HG03066 (cell line): Measurements from ENCODE around the gene STARD3.

Source experiments
- ATAC-seq: cut with Tn5 transposase; IDR thresholded peaks from one replicate; pipeline ENCODE4 v1.9.1; 2021; ENCODE audit warnings: low read depth; ENCODE audit not compliant: unreplicated experiment

STARD3 gene

GRCh38 chr17:39658346-39658745 lies 21.4 kb downstream of the STARD3 start:
- no peak for ATAC-seq

- no peak for ATAC-seq
These were observed 21.8 kb downstream of the STARD3 start for GRCh38 chr17:39658760-39659159.

GRCh38 chr17:39659279-39660010 lies 22.5 kb downstream of the STARD3 start:
- no peak for ATAC-seq

- no peak for ATAC-seq
These were observed 23.0 kb downstream of the STARD3 start for GRCh38 chr17:39660011-39660360.

- no peak for ATAC-seq
These were observed 23.7 kb downstream of the STARD3 start for GRCh38 chr17:39660397-39661385.

GRCh38 chr17:39661744-39662541 lies 25.0 kb downstream of the STARD3 start:
- ATAC-seq: no peak

- ATAC-seq: no peak
These were observed 25.8 kb downstream of the STARD3 start for GRCh38 chr17:39662551-39663339.

GRCh38 chr17:39663340-39663687 lies 26.4 kb downstream of the STARD3 start:
- ATAC-seq: no peak

- ATAC-seq: no peak
These were observed 27.0 kb downstream of the STARD3 start for GRCh38 chr17:39663688-39664580.

- no peak for ATAC-seq
These were observed 27.9 kb downstream of the STARD3 start, which contains the start of gene TCAP for GRCh38 chr17:39664581-39665561. Gene TCAP (plus strand): TSS chr17:39665349. CDS start chr17:39665360, 11 bp downstream.

- no peak for ATAC-seq
These were observed 28.8 kb downstream of the STARD3 start for GRCh38 chr17:39665642-39666224.

- ATAC-seq: no peak
These were observed 29.3 kb downstream of the STARD3 start for GRCh38 chr17:39666231-39666600.

- no peak for ATAC-seq
These were observed 29.8 kb downstream of the STARD3 start for GRCh38 chr17:39666601-39667261.

GRCh38 chr17:39667262-39667944 lies 30.5 kb downstream of the STARD3 start:
- ATAC-seq: no peak

GRCh38 chr17:39667945-39668924 lies 31.3 kb downstream of the STARD3 start, which contains the start of gene PNMT:
Gene PNMT (plus strand): TSS chr17:39668453. CDS start chr17:39668476, 23 bp downstream.
- ATAC-seq: no peak
